ENCODE results near the gene GPRASP2.
"Not testable (repeated sequence)": the region's sequence is repeated elsewhere in the genome, so short reads cannot be mapped to it uniquely, and the experiment has no call there.

The GPRASP2 gene

GRCh38 chrX:102712216-102712966 is at the start of gene GPRASP2:
Gene GPRASP2, plus strand, starts transcription at chrX:102712448. Its CDS starts 2,422 bp downstream, at chrX:102714870.
- in situ Hi-C loops (cut with MboI; ENCODE audit: low pct_unique_long_range_greater_than_20kb, low sequenced_read_pairs, unreplicated experiment), result no loop called here
- TF ChIP-seq CTCF (IDR thresholded peaks at IDR 0.05; ENCODE audit: extremely low read depth, insufficient read depth, missing control alignments), result no peak
- no peak for DNase-seq (ENCODE audit: low spot score)

GRCh38 chrX:102663820-102664219 is 48.4 kb upstream of the GPRASP2 start:
- in situ Hi-C loops (cut with MboI; ENCODE audit: low pct_unique_long_range_greater_than_20kb, low sequenced_read_pairs, unreplicated experiment), result loop anchor here (10.0 kb wide), 1 partner anchor 61 kb away; the partner anchor contains the start of gene GPRASP3
- not testable (repeated sequence) for DNase-seq (ENCODE audit: low spot score)

GRCh38 chrX:102667034-102667433 is 45.2 kb upstream of the GPRASP2 start:
- not testable (repeated sequence) for DNase-seq (ENCODE audit: low spot score)
- in situ Hi-C loops (cut with MboI; ENCODE audit: low pct_unique_long_range_greater_than_20kb, low sequenced_read_pairs, unreplicated experiment), result loop anchor here (10.0 kb wide), 1 partner anchor 58 kb away; the partner anchor contains the start of gene GPRASP3

- in situ Hi-C loops (cut with MboI; ENCODE audit: low pct_unique_long_range_greater_than_20kb, low sequenced_read_pairs, unreplicated experiment), result loop anchor here (10.0 kb wide), 1 partner anchor 55 kb away; the partner anchor contains the start of gene GPRASP3
- no peak for TF ChIP-seq CTCF (IDR thresholded peaks at IDR 0.05; ENCODE audit: extremely low read depth, insufficient read depth, missing control alignments)
- no peak for DNase-seq (ENCODE audit: low spot score)
These were observed 42.7 kb upstream of the GPRASP2 start for GRCh38 chrX:102669526-102669925.

- in situ Hi-C loops (cut with MboI; ENCODE audit: low pct_unique_long_range_greater_than_20kb, low sequenced_read_pairs, unreplicated experiment), result no loop called here
- no peak for DNase-seq (ENCODE audit: low spot score)
- no peak for TF ChIP-seq CTCF (IDR thresholded peaks at IDR 0.05; ENCODE audit: extremely low read depth, insufficient read depth, missing control alignments)
These were observed 39.4 kb upstream of the GPRASP2 start for GRCh38 chrX:102672856-102673255.

GRCh38 chrX:102677479-102677878 is 34.8 kb upstream of the GPRASP2 start:
- DNase-seq (ENCODE audit: low spot score); in situ Hi-C loops (cut with MboI; ENCODE audit: low pct_unique_long_range_greater_than_20kb, low sequenced_read_pairs, unreplicated experiment): not testable (repeated sequence)

GRCh38 chrX:102684772-102685520 is 27.3 kb upstream of the GPRASP2 start:
- in situ Hi-C loops (cut with MboI; ENCODE audit: low pct_unique_long_range_greater_than_20kb, low sequenced_read_pairs, unreplicated experiment), result no loop called here
- DNase-seq (ENCODE audit: low spot score), result no peak
- no peak for TF ChIP-seq CTCF (IDR thresholded peaks at IDR 0.05; ENCODE audit: extremely low read depth, insufficient read depth, missing control alignments)

GRCh38 chrX:102694749-102695148 is 17.5 kb upstream of the GPRASP2 start:
- in situ Hi-C loops (cut with MboI; ENCODE audit: low pct_unique_long_range_greater_than_20kb, low sequenced_read_pairs, unreplicated experiment), result no loop called here
- no peak for TF ChIP-seq CTCF (IDR thresholded peaks at IDR 0.05; ENCODE audit: extremely low read depth, insufficient read depth, missing control alignments)
- no peak for DNase-seq (ENCODE audit: low spot score)
